GM18507 (cell line): Measurements from ENCODE around the gene SYNE2.
"Not testable (repeated sequence)": the region's sequence is repeated elsewhere in the genome, so short reads cannot be mapped to it uniquely, and the experiment has no call there.

Source experiments
- DNase-seq: peaks from one replicate; pipeline ENCODE4 v3.0.0; 2011; ENCODE audit warnings: low read depth; ENCODE audit not compliant: insufficient read length; ENCODE audit errors: extremely low spot score
- FAIRE-seq: peaks from 2 replicates; lab custom pipeline; 2011; peaks lifted over from hg19 to GRCh38; lab: Jason Lieb, UNC

SYNE2 gene, protein sequence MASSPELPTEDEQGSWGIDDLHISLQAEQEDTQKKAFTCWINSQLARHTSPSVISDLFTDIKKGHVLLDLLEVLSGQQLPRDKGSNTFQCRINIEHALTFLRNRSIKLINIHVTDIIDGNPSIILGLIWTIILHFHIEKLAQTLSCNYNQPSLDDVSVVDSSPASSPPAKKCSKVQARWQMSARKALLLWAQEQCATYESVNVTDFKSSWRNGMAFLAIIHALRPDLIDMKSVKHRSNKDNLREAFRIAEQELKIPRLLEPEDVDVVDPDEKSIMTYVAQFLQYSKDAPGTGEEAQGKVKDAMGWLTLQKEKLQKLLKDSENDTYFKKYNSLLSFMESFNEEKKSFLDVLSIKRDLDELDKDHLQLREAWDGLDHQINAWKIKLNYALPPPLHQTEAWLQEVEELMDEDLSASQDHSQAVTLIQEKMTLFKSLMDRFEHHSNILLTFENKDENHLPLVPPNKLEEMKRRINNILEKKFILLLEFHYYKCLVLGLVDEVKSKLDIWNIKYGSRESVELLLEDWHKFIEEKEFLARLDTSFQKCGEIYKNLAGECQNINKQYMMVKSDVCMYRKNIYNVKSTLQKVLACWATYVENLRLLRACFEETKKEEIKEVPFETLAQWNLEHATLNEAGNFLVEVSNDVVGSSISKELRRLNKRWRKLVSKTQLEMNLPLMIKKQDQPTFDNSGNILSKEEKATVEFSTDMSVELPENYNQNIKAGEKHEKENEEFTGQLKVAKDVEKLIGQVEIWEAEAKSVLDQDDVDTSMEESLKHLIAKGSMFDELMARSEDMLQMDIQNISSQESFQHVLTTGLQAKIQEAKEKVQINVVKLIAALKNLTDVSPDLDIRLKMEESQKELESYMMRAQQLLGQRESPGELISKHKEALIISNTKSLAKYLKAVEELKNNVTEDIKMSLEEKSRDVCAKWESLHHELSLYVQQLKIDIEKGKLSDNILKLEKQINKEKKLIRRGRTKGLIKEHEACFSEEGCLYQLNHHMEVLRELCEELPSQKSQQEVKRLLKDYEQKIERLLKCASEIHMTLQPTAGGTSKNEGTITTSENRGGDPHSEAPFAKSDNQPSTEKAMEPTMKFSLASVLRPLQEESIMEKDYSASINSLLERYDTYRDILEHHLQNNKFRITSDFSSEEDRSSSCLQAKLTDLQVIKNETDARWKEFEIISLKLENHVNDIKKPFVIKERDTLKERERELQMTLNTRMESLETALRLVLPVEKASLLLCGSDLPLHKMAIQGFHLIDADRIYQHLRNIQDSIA (N-terminal part only)

DNA sequence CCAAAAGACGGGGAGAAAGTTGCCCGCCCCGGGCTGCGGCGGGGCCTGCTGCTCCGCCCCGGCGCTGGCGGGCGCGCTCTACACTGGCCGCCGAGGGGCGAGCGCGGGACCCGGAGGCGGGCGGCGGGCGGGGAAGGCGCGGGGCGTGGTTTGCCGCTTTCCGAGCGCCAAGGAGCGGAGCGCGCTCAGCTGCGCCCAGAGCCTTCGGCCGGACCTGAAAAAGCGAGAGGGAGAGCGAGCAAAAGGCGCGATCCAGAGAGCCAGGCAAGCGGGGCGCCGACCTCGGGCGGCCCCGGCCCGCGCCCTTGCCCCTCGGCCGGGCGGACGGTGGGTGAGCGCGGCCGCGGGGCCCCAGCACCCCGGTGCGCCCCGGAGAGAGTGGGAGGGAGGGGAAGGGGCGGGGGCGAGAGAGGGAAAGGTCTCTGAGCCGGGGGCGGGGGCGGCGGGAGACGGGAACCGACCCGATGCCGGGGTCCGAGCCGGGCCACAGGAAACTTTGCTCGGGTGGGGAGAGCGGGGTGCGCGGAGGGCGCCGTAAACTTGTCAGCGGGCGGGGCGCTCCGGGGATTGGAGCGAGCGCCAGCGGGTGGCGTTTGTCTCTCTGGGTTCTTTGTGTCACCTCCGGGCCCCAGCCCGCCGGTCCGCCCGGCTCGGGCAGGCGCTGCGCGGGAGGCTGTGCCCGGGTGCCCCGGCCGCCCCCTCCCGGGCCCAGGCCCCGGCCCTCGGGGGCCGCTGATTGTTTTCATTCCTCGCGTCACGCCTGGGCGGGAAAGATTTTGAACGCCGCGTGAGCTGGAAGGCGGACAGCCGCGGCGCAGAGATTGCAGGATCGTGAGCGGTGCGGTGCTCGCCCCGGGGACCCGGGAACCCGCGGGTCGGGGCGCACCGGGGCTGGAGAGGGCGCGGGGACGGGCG is at the start of gene SYNE2:
TSS of gene SYNE2 (plus strand) at position 188 of the 915 bp plus-strand sequence. CDS start 56,145 bp downstream, outside the sequence.
- FAIRE-seq (peak; percentile 71), DNase-seq (peak; percentile 82)

DNA sequence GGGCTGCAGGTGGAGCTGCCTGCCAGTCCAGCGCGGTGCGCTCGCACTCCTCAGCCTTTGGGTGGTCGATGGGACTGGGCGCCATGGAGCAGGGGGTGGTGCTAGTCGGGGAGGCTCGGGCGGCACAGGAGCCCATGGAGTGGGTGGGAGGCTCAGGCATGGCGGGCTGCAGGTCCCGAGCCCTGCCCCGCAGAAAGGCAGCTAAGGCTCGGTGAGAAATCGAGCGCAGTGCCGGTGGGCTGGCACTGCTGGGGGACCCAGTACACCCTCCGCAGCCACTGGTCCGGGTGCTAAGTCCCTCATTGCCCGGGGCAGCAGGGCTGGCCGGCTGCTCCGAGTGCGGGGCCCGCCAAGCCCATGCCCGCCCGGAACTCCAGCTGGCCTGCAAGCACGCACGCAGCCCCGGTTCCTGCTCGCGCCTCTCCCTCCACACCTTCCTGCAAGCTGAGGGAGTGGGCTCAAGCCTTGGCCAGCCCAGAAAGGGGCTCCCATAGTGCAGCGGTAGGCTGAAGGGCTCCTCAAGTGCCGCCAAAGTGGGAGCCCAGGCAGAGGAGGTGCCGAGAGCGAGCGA is 49.5 kb upstream of the SYNE2 start:
- not testable (repeated sequence) for FAIRE-seq, DNase-seq

DNA sequence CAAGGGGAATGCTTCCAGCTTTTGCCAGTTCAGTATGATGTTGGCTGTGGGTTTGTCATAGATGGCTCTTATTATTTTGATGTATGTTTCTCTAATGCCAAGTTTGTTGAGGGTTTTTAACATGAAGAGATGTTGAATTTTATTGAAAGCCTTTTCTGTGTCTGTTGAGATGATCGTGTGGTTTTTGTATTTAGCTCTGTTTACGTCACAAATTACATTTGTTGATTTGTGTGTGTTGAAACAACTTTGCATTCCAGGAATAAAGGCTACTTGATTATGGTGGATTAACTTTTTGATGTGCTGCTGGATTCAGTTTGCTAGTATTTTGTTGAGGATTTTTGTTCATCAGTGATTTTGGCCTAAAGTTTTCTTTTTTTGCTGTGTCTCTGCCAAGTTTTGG is 46.7 kb upstream of the SYNE2 start:
- not testable (repeated sequence) for DNase-seq, FAIRE-seq

DNA sequence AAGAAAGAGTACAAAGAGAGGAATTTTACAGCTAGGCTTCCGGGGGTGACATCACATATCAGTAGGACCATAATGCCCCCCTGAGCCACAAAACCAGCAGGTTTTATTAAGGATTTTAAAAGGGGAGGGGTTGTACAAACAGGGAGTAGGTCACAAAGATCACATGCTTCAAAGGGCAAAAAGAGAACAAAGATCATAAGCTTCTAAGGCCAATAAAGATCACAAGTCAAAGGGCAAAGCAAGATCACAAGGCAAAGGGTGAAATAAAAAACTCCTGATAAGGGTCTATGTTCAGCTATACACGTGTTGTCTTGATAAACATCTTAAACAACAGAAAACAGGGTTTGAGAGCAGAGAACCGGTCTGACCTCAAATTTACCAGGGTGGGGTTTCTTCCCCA is 41.1 kb upstream of the SYNE2 start:
- FAIRE-seq, DNase-seq: not testable (repeated sequence)

DNA sequence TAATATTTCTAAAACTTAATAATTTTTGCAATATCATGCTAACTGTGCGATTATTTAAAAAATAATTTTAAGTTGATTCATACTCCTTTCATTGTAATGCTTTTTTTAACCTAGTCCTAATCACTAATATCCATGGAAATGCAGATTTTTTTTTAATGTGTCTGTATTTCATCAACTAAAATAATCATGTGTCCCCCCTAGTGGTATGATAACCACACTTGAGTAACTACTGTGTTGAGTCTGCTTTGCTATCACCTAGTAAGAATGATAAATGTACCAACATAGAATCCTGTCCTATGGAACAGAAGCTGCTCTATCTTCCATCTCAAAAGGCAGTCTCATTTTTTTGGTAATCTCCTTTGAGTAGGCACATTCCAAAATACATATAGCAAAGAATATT is 19.1 kb upstream of the SYNE2 start:
- DNase-seq (no peak), FAIRE-seq (no peak)

DNA sequence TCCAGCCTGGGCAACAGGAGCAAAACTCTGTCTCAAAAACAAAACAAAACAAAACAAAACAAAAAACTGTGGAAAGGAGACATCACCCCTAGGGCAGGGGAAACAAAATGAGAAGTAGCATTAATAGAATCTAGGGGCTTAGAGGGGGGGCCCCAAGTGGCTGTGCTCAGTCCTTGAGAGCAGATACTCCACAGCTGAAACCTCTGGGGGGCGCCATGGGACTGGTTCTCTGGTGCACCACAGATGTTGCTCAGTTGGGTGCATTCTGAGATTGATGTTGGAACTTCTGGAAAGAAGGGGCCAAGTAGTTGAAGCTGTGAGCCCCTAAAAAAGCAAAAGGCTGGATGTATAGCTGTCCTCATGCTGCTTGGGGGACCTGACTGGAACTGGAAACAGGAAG is 11.8 kb upstream of the SYNE2 start:
- no peak for DNase-seq

DNA sequence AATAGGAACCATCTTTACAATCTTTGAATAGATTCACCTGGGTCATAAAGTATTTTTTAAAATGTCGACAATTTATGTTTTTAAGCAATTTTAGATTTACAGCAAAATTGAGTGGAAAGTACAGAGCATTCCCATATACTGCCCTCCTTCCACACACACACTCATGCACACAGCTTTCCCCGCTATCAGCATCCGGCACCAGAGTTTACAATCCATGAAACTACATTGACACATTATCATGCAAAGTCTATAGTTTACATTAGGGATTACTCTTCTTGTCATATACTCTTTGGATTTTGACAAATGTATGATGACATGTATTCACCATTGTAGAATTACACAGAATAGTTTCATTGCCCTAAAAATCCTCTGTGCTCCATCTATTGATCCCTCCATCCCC is 9.0 kb upstream of the SYNE2 start:
- peak; percentile 9 for FAIRE-seq
- no peak for DNase-seq

More for the DNA sequence above, 11.8 kb upstream of the SYNE2 start:
- FAIRE-seq, result no peak

DNA sequence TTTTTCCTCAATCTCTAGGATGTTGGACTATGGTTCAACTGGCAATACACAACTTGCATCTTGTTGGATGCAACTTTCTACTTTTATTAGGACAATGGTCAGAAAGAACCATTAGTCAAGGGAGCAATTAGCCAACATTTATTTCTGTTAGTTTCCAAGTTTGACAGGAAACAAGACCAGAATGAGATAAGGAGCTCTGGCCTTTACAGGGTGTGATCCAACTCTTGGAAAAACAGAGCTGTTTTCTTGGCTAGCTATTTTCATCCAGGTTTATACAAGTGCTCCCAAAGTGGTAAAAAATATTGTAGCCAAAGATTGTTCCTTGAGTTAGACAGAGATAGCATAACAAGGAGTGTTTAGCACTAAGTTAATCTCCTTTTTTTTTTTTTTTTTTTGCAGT is 3.9 kb upstream of the SYNE2 start:
- no peak for DNase-seq
- FAIRE-seq, result no peak

DNA sequence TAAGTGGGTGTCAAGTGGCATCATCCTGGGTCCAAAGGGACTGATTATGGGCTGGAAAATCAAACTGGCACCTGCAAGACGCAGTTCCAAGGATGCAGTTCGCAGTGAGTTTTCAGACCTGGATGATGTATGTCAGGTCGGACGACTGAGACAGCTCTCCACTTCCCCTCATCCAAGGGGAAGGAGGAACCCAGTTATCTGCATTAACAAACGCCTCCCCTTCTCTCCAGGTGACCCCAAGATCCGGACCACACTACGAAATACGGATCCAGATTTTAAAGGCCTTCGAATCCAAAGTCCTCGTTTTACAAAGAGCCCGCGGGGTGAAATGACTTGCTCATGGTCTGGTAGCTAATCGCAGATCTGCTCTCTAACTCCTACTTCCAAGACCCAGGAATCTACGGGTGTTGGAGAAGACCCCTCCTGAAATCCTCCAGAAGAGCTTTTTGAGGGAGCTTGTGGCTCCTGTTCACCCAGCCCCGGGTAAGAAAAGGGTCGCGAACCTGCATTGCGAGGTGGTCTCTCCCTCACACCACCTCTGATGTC is 460 bp upstream of the SYNE2 start:
- DNase-seq (no peak), FAIRE-seq (no peak)

DNA sequence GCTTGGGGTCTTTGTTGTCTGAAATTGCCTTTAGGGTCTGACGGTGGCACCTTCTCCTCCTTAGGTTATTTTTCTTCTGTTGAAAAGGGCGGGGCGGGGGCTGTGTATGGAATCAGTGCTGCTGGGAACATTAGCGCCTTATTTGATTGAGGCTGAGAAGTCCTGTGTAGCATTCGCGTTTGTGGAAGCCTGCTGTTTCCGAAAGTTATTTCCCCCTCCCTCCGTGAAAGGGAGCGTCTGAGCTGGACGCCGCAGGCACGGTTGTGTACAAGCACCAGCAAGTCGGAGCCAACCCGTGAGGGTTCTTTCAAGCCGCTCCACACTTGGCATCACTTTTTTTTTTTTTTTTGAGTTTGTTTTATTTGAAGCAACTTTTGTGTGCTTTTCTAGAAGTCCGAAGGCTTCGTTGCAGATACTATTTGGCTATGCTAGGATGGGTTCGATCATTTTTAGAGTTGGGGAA is 1.1 kb downstream of the SYNE2 start:
- DNase-seq (no peak), FAIRE-seq (peak; percentile 70)

DNA sequence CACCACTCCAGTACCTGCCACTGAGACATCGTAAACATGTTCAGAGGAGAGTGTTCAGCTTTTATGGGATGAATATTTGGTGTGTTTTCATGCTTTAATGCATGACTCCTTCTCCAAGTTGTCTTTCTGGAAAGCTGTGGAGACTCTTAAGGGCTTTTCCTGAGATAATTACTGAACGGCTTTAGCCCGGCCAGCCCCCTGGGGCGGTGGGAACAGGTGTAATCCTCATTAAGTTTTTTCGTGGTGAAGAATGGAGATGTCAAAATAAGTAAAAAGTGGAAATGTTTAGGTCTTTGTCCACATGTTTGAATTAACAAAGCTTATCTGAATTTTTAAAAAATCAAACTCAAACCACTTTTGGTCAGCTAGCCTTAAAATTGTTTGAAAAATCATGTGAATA is 1.5 kb downstream of the SYNE2 start:
- DNase-seq, result no peak
- FAIRE-seq, result no peak

DNA sequence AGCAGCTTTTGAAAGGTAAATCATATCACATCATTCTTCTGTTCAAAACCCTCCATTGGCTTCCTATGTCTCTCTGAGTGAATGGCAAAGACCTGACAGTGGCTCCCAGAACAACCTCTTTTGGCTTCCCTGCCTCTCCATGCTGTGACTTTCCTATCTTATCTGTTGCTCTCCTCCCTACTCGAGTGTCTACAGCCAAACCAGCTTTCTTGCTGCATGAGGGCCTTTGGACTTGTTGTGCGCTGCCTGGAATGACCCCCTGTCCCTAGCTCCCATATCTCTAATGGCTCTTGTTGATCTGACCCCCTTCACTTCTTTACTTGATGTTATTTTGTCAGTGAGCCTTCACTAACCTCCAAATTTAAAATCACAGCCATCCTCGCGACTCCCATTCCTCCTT is 2.5 kb downstream of the SYNE2 start:
- DNase-seq (no peak), FAIRE-seq (no peak)

DNA sequence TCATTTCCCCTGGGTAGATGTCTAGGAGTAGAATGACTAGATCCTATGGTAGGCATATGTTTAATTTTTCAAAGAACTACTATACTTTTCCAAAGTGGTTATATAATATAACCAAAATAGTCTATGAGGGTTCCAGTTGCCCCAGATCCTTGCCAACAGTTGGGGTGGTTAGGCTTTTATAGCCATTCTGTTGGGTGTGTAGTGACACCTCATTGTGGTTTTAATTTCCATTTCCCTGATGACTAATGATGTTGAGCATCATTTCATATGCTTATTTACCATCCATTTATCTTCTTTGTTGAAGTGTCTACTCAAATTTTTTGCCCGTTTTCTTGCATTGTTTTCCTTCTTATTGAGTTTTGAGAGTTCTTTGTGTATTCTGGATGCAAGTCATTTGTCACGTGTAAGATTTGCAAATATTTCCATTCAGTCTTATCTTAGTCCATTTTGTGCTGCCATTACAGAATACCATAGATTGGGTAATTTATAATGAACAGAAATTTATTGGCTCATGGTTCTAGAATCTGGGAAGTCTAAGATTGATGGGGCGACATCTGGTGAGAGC is 4.7 kb downstream of the SYNE2 start:
- peak; percentile 15 for FAIRE-seq
- no peak for DNase-seq

DNA sequence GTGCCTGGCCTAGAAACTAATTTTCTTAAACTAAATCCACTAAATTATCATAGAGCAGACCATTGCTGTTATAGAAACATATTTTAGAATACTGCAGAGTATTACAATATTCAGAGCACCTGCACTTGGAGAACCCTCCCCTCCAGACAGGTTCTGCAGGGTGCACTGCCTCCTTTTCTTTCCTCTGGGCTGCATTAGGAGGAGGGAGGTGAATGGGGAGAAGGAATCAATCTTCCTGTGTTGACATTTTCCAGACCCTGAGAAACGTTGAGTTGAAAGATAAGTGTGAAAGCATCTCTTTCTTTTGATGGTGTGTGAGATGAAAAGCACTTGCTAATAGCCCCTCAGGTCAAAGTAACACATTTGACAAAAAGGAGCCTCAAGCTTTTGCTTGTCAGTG is 7.3 kb downstream of the SYNE2 start:
- DNase-seq (no peak), FAIRE-seq (no peak)

DNA sequence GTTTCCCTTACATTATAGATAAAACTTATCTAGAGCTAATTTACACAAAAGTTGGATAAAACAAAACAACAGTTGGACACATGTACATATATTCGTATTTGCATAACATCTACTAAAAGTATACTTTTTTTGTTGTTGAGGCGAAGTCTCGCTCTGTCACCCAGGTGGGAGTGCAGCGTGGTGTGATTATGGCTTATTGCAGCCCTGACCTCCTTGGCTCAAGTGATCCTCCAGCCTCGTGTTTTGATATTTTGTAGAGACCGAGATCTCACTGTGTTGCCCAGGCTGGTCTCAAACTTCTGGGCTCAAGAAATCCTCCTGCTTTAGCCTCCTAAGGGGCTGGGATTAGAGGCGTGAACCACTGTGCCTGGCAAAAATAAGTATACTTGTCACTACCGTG is 9.4 kb downstream of the SYNE2 start:
- no peak for FAIRE-seq

DNA sequence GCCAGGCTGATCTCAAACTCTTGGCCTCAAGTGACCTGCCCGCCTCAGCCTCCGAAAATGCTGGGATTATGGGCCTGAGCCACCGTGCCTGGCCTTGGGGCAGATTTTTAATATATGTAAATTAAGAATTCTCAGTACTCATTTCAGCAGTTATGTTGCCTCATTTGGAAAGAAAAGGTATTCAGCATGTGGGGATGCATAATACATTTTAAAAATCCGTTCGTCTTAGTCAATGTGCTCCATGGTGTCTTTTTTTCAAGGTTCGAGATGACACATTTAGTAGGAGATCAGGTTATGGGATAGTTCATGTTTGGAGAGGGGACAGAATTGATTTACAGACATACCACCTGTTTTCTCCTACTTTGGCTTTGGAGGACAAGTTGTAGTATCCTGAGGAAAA is 10.2 kb downstream of the SYNE2 start:
- DNase-seq, result no peak
- FAIRE-seq, result no peak

More for the DNA sequence above, 9.4 kb downstream of the SYNE2 start:
- no peak for DNase-seq

DNA sequence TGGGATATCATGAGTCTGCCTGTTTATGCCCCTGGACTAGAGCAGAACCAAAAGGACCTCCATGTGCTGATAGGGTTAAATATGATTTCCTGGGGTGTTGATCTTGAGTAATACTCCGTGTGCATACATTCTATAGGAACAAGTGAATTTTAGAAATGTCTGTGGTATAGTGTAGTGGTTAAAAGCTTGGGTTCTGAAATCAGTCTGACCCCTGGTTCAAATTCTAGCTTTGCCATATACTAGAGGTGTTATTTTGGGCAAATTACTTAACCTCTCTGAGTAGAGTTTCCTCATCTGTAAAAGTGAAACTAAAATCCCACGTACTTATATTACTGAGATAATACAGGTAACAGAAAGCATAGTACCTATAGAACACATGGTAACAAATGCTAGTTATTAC is 12.0 kb downstream of the SYNE2 start:
- not testable (repeated sequence) for DNase-seq
- peak; percentile 92 for FAIRE-seq
